Activated CD8-positive, alpha-beta memory T cell treated with anti-CD3 and anti-CD28 coated beads for 4 hours (primary cell): Measurements from ENCODE around the gene S100A7A.
"Not testable (repeated sequence)": the region's sequence is repeated elsewhere in the genome, so short reads cannot be mapped to it uniquely, and the experiment has no call there.

Experiments
- DNase-seq, 2 donors: peaks; one replicate each; pipeline ENCODE4 v3.0.0-alpha.2; 2020; ENCODE audit warnings: low read depth in 2 of 2

Gene S100A7A

DNA sequence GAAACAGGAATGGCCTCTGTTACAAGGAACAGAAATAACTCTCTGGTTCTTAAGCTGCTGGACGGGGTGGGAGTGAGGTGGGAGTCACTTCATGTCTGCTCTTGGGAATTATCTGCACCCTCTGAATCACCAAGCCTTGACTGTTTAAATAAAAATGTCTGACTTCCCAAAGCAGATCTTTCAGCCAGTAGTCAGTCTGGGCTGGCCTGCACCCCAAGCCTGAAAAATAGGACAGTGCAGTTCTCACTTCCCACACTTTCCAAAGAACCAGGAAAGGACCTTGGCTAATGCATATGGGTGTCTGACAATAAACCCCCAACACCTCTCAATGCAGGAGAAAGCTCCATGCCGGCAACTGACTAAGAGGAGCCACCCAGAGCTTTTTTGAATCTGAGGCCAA, 43.3 kb downstream of the S100A7A start:
- DNase-seq = no peak

GRCh38 chr1:153460551-153460950, 44.2 kb downstream of the S100A7A start, which contains the start of gene S100A7:
TSS of gene S100A7 (minus strand) at chr1:153460651. CDS start at chr1:153459013, 1,638 bp downstream.
- no peak for DNase-seq

- DNase-seq = not testable (repeated sequence)
These were observed 46.4 kb downstream of the S100A7A start for GRCh38 chr1:153462741-153463140.

GRCh38 chr1:153465811-153466636, 49.7 kb downstream of the S100A7A start:
- DNase-seq = peak; percentile 11 to 22

DNA sequence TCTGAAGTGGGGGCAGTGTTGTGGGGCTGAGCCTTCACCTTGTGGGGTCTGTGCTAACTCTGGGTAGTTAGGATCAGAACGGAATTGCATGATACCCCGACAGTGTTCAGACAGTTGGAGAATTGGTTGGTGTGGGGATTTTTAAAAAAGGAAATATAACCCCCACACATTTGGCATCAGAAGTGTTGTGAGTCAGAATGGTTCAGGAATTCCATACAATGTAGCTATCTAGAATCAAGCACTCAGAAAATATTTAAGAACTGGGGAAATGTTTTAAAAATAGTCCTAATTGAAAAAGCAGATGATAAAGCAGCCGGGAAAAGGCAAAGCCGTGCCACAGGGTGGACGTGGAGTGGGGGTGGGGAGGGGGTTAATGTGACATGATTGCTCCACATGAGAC, 50.6 kb downstream of the S100A7A start:
- no peak for DNase-seq

DNA sequence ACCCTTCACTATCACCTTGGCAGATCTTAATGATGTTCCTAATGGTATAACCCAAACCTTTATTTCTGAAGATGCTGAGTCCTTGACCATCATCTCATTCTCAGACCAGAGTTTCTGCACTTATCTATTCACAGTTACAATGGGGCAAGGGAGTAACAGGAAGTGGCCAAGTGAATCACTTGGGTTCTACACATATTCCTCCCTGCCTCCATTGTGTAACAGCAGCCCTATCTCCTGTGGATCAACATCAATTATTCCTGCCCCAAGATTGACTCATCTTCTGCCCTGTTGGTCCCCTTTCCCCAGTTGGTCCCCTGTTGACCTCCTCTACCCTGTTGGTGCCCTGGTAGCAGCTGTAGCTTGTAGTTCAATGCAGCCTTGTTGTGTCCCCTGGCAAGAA, 54.4 kb downstream of the S100A7A start:
- DNase-seq = no peak
